ENCODE measurements around the gene USP34.
"Not testable (repeated sequence)": the region's sequence is repeated elsewhere in the genome, so short reads cannot be mapped to it uniquely, and the experiment has no call there.

The USP34 gene

GRCh38 chr2:61456746-61457420 lies 14.0 kb downstream of the USP34 start:
- no peak for DNase-seq

- DNase-seq = no peak
Observed at GRCh38 chr2:61456070-61456745, 14.7 kb downstream of the USP34 start.

DNA sequence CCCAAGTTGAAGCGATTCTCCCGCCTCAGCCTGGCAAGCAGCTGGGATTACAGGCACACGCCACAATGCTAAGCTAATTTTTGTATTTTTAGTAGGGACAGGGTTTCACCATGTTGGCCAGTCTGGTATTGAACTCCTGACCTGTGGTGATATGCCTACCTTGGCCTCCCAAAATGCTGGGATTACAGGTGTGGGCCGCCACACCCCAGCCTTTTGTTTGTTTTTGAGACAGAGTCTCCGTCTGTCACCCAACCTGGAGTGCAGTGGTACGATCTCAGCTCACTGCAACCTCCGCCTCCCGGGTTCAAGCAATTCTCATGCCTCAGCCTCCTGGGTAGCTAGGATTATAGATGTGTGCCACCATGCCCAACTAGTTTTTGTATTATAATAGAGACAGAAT lies 15.9 kb downstream of the USP34 start:
- DNase-seq = not testable (repeated sequence)

DNA sequence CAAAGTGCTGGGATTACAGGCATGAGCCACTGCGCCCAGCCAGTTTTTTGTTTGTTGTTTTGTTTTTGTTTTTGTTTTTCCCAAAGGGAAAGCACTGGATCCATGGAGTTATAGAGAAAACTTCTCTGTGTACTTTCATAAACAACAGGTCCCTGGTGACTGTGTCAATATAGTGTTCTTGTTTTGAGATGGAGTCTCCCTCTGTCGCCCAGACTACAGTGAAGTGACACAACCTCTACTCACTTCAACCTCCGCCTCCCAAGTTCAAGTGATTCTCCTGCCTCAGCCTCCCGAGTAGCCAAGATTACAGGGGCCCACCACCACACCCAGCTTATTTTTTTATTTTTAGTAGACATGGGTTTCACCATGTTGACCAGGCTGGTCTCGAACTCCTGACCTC lies 16.5 kb downstream of the USP34 start:
- DNase-seq = no peak

- no peak for DNase-seq
Observed at GRCh38 chr2:61452392-61452791, 18.5 kb downstream of the USP34 start.

DNA sequence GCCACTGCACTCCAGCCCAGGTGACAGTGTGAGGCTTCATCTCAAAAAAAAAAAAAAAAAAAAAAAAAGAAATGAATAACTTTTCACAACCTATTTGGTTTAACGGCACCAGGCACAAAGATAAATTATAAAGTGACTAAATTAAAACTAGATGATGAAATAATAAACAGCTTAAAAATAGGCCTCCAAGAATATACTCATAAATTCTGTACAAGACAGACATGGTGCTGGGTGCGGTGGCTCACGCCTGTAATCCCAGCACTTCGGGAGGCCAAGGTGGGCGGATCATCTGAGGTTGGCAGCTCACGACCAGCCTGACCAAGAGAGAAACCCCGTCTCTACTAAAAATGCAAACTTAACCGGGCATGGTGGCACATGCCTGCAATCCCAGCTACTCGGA lies 19.7 kb downstream of the USP34 start:
- no peak for DNase-seq

GRCh38 chr2:61450144-61450543 lies 20.7 kb downstream of the USP34 start:
- DNase-seq = no peak

GRCh38 chr2:61448229-61448628 lies 22.7 kb downstream of the USP34 start:
- no peak for DNase-seq

- not testable (repeated sequence) for DNase-seq
Observed at GRCh38 chr2:61446971-61447370, 23.9 kb downstream of the USP34 start.

DNA sequence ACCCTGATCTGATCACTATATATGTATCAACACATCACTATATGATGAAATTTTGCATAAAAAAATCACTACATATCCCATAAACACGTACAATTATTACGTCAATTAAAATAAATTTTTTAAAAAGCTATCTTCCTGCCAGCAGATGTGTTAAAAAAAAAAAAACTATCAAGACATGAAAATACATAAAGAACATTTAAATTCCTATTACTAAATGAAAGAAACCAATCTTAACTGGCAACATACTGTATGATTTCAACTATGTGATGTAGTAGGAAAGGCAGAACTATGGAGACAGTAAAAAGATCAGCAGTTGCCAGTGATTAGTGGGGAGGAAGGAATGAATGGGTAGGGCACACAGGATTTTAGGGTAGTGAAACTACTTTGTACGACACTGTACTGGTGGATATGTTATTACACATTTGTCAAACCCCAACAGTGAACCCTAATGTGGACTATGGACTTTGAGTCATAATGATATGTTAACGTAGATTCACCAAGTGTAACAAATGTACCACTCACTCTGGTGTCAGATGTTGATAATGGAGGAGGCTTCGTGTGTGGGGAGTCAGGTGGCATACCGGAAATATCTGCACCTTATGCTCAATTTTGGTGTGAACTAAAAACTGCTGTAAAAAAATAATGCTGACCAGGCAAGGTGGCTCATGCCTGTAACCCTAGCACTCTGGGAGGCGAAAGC lies 27.4 kb downstream of the USP34 start:
- no peak for DNase-seq

- no peak for DNase-seq
Observed at GRCh38 chr2:61439241-61440002, 31.5 kb downstream of the USP34 start.

GRCh38 chr2:61438670-61439069 lies 32.2 kb downstream of the USP34 start:
- DNase-seq = no peak

DNA sequence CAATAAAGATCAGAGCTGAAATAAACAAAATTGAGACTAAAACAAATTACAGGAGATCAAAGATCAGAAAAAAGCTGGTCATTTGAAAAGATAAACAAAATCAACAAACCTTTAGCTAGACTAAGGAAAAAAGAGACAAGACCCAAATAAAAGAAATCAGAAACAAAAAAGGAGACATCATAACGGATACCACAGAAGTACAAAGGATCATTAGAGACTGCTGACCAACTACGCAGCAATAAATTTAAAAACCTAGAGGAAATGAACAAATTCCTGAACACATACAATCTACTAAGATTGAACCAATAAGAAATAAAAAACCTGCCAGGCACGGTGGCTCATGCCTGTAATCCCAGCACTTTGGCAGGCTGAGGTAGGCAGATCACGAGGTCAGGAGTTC lies 33.7 kb downstream of the USP34 start:
- no peak for DNase-seq

- DNase-seq = no peak
Observed at GRCh38 chr2:61436092-61436491, 34.8 kb downstream of the USP34 start.

GRCh38 chr2:61435291-61435690 lies 35.6 kb downstream of the USP34 start:
- DNase-seq = no peak

DNA sequence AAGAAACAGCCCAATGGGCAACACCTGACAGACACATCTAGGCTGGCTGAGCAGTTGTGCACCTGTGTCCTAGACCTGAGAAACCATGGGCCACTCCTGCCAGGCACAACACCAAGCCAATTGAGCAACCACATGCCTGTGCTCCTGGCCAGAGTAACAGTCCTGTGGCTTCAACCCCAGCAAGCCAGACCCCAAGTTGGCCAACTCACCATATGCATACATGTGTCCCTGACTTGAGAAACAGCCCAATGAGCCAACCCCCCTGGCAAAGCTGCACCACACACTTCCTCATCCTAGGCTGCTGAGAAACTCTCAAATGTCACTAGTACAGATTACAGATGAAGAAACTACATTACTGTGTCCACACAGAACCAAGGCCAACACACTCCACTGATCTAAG lies 36.6 kb downstream of the USP34 start:
- DNase-seq = no peak

- no peak for DNase-seq
Observed at GRCh38 chr2:61433606-61434005, 37.3 kb downstream of the USP34 start.

DNA sequence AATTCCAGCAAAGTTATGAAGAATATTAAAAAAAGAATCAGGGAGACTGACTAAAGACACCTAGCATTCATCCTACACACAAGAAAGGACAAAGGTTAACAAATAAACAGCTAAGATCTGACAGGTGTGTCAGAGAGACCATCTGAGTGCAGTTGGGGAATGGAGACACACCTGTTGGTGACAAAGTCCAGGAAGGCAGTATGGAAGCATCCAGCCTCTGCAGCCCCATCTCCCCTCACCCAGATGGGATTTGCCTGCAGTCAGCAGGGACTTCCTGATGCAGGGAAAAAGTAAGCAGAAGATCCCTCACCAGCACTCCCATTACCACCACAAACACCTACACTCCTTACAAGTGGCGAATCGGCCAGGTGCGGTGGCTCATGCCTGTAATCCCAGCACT lies 37.9 kb downstream of the USP34 start:
- DNase-seq = no peak

DNA sequence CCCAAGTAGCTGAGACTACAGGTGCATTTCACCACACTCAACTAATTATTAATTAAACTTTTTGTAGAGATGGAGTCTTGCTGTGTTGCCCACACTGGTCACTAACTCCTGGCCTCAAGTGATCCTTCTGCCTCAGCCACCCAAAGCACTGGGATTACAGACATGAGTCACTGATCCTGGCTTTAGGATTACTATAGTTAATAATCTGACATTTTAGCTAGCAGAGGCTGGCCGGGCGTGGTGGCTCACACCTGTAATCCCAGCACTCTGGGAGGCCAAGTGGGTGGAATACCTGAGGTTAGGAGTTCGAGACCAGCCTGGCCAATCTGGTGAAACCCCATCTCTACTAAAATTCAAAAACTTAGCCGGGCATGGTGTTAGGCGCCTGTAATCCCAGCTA lies 39.5 kb downstream of the USP34 start:
- no peak for DNase-seq

DNA sequence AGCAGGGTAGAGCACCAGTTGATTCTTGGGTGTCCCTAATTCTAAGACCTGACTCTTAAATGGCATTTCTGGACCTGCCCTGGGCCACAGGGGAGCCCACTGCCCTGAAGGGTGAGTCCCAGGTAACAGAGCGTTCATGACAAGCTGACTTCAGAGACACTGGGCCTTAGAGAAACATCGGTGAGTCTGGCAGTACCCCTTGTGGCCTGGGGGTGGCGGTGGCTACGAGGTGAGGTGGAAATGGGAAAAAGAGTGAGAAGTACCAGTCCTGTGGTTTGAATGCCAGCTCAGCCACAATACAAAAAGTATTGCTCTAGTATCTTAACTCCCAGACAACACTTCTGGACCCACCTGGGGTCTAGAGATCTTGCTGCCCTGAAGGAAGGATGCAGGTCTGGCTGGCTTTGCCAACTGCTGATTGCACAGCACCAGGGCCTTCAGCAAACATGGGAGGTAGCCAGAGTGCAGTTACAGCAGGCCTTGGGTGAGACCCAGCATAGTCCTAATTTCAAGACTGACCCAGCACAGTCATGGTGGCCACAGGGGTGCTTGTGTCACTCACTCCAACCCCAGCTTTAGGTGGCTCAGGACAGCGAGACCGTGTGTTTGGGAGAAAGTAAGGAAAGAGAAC lies 44.5 kb downstream of the USP34 start:
- DNase-seq = peak; percentile 21

DNA sequence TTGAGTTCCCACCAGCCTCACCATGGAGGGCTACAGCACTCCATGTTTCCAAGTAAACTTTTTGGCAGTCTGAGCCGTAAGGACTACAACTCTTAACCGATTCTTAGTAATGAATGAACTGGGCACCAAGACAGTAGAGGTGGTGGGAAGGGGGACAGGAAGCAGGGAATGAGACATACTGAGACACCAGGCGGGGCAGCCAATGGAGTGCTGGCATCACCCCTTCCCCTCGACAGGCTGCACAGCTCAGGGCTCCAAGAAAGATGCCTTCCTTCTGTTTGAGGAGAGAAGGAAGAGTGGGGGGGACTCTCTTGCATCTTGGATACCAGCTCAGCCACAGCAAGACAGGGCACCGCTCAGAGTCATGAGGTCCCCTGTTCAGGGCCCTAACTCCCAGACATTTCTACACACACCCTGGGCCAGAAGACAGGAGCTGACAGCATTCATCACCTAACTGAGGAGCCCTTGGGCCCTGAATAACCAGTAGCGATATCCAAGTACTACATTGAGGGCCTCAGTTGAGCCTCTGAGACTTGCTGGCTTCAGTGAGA lies 45.2 kb downstream of the USP34 start:
- DNase-seq = no peak

- no peak for DNase-seq
Observed at GRCh38 chr2:61423714-61424113, 47.2 kb downstream of the USP34 start.

DNA sequence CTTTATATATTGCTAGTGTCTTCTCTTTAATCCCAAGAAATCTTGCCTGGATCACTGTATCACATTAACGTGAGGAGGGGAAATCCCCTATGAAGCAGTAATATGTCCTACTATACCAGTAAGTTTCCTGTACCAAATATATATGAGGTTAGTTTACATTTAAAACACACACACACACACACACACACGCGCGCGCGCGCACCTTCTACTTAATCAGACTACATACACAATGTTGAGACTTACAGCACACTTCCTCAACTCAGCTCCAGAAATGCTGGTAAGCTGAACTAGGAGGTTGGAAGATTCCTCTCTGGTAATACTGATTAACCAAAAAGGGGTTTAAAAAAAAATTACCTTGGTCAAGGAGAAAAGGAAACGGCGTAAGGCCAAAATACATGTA lies 49.3 kb downstream of the USP34 start:
- DNase-seq = no peak

Data from eye (tissue), 1 donor.